Adrenal gland (tissue), 12 donors: ENCODE results near the gene VEGFA. TPM values are rescaled to one million over a fixed set of nuclear protein-coding genes. Genes with fewer than 3 reads are reported as not detected.

Source experiments
- DNase-seq, 7 donors: peaks; one replicate each; pipeline ENCODE4 v3.0.0-alpha.2; 2019 to 2020
- H3K27ac ChIP-seq, 5 donors: fragments of 200-600 bp; sonication (generic) in 4 of 5; 1 replicate in 3 of 5; 2 replicates in 2 of 5; pipeline versions ENCODE4 v1.5.1 to v1.8.0; 2016 to 2020; ENCODE audit warnings: mild to moderate bottlenecking in 1 of 5
- H3K27me3 ChIP-seq: fragments of 200-600 bp; 2 replicates; pipeline ENCODE4 v1.8.0; 2021
- H3K36me3 ChIP-seq, 2 donors: fragments of 200-600 bp; replicated peaks in 1 of 2; 1 replicate in 1 of 2; 2 replicates in 1 of 2; pipeline versions ENCODE4 v1.5.1 to v1.8.0; 2018 to 2022
- H3K4me1 ChIP-seq, 2 donors: fragments of 200-600 bp; replicated peaks in 1 of 2; 1 replicate in 1 of 2; 2 replicates in 1 of 2; pipeline versions ENCODE4 v1.5.1 to v1.8.0; 2018 to 2021
- H3K4me3 ChIP-seq, 4 donors: fragments of 200-600 bp; sonication (generic) in 3 of 4; one replicate each; pipeline ENCODE4 v1.5.1; 2016 to 2018
- H3K9me3 ChIP-seq, 3 donors: fragments of 200-600 bp; sonication (generic) in 1 of 3; replicated peaks in 1 of 3; 1 replicate in 2 of 3; 2 replicates in 1 of 3; pipeline versions ENCODE4 v1.5.1 to v1.8.0; 2016 to 2021
- POLR2A ChIP-seq, 2 donors: fragments of 450-650 bp; IDR thresholded peaks; one replicate each; pipeline ENCODE4 v1.6.1; 2017; ENCODE audit warnings: antibody characterized with exemption in 2 of 2, mild to moderate bottlenecking in 2 of 2, moderate library complexity in 1 of 2
- WGBS, 4 donors: extraction: QIAGEN DNeasy Blood & Tissue Kit in 2 of 4; methylation state at CpG; one replicate each; pipeline versions ENCODE4 v1.1.5 to v1.1.7; 2013 to 2017; 5-methylcytosine and 5-hydroxymethylcytosine counted together
- intact Hi-C, 2 donors: fragments of 100-400 bp; cut with DNase I; formaldehyde crosslinking; loops; one replicate each; pipeline versions ENCODE4 v1.14.1 to v1.15.0; 2022 to 2023
- polyA plus RNA-seq, 3 donors: library from polyadenylated mRNA; stranded (reverse); fragments of 200-250 nt in 2 of 3; fragments of 350-450 nt in 1 of 3; fragmentation: Illumina TruSeq in 1 of 3; extraction: RNeasy Lipid Tissue Mini Kit (QIAGEN cat#74804) in 1 of 3; gene quantifications; one replicate each; pipeline ENCODE4 v1.2.3, GENCODE V29; 2013 to 2014
- total RNA-seq, 9 donors: library from RNA; depleted of rRNA in 4 of 9; stranded (reverse); fragments of >200 nt in 4 of 9; fragments of 120-200 nt in 1 of 9; fragmentation: NEBNext Ultra II Directional in 1 of 9; extraction: Animal tissue kit (Norgen Biotek cat#: 25700) in 1 of 9; gene quantifications; one replicate each; pipeline versions ENCODE4 v1.1.0 to v1.2.4, GENCODE V29; 2013 to 2023
- TF ChIP-seq, protein P1 (sequence below), 6 experiments: fragments of 450-650 bp in 4 of 6; fragments of 200-600 bp in 2 of 6; sonication (generic) in 1 of 6; IDR thresholded peaks; 1 replicate in 5 of 6; 2 replicates in 1 of 6; pipeline versions ENCODE4 v1.5.1 to v1.8.0; 2016 to 2021; ENCODE audit warnings: antibody characterized with exemption in 6 of 6, mild to moderate bottlenecking in 2 of 6, moderate library complexity in 1 of 6
- donor health status: healthy with polysubstance abuse.
- donor health status: Bipolar disorder and iron deficiency.
- donor health status: DM: yes; HTN: yes; CAD: no.
- donor health status: DM: no; HTN: no; CAD: no.
- donor health status: DM: no; HTN: no; CAD: no.
- donor health status: DM: yes; HTN: yes; CAD: no.

Gene VEGFA
- total and polyA plus RNA-seq, 12 donors: 31.5 to 343 (median 101) TPM

DNA sequence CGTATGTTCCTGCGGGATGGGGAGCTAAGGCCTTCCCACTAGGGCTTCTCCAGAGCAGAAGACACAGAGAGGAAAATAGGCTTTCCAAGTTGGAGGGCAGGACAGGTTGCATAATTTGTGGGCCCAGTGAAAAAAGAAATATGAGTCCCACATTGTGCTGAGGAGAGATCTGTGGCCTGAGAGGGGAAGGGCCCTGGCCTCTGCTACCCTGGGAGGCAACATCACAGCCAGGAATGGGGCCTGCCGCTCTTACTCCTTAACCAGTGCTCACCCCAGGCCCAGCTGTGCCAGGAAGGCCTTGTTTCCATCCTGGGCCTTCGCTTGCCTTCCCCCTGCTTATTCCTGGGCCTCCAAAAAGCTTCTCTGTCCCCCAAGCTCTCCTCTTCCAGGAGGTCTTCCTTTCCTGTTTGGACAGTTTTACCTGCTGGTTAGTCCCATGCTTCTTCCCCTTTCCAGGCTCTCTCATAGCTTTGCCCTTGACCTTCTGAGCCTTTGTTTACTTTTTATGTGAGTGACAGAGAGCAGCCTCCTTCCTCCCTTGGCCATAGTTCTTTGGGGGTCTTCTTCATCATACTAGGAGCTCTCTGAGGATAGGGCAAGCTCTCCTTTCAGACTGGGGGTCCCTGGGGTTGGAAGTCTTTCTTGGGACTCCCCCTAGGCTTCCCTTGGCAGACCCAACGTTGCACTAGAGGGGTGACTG lies 26.2 kb upstream of the VEGFA start:
- intact Hi-C loops: no loop called here
- WGBS, 4 donors: 71 to 86% (median 79%) methylated on average over 5 of the region's 5 CpGs
- H3K36me3 ChIP-seq: no peaks in the 10 kb centered on the region
- H3K27ac ChIP-seq: no peak overlapping the region
- DNase-seq: peak in 2 of 7 donors; percentile 1 to 6
- no peaks in the 10 kb centered on the region for H3K27me3 ChIP-seq
- no peaks in the 10 kb centered on the region for H3K9me3 ChIP-seq
- TF ChIP-seq, protein P1, sequence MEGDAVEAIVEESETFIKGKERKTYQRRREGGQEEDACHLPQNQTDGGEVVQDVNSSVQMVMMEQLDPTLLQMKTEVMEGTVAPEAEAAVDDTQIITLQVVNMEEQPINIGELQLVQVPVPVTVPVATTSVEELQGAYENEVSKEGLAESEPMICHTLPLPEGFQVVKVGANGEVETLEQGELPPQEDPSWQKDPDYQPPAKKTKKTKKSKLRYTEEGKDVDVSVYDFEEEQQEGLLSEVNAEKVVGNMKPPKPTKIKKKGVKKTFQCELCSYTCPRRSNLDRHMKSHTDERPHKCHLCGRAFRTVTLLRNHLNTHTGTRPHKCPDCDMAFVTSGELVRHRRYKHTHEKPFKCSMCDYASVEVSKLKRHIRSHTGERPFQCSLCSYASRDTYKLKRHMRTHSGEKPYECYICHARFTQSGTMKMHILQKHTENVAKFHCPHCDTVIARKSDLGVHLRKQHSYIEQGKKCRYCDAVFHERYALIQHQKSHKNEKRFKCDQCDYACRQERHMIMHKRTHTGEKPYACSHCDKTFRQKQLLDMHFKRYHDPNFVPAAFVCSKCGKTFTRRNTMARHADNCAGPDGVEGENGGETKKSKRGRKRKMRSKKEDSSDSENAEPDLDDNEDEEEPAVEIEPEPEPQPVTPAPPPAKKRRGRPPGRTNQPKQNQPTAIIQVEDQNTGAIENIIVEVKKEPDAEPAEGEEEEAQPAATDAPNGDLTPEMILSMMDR (IDR thresholded peaks at IDR 0.05): no peak
- no peak for TF ChIP-seq POLR2A (IDR thresholded peaks at IDR 0.05)
- no peaks in the 10 kb centered on the region for H3K4me1 ChIP-seq
- no peak overlapping the region for H3K4me3 ChIP-seq

DNA sequence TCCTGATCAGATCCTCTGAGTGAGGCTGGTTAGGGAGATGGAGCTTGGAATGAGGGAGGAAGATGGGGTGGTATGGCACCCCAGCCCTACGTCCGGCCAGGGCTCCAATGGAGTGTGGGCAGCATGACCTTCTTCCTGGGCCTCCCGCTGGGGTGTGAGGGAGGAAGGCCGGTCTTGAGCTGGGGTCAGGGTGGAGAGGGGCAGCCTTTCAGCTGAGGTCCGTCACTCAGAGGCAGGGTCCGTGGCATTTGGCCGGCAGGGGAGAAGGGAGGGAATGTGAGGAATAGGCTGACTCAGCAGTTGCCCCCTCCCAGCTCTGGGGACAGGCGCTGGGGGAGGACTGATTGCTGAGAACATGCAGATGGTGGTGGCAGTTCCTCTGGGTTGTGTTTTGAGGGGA lies 25.5 kb upstream of the VEGFA start:
- no peaks in the 10 kb centered on the region for H3K9me3 ChIP-seq
- DNase-seq: peak in 2 of 7 donors; percentile 6 to 12

DNA sequence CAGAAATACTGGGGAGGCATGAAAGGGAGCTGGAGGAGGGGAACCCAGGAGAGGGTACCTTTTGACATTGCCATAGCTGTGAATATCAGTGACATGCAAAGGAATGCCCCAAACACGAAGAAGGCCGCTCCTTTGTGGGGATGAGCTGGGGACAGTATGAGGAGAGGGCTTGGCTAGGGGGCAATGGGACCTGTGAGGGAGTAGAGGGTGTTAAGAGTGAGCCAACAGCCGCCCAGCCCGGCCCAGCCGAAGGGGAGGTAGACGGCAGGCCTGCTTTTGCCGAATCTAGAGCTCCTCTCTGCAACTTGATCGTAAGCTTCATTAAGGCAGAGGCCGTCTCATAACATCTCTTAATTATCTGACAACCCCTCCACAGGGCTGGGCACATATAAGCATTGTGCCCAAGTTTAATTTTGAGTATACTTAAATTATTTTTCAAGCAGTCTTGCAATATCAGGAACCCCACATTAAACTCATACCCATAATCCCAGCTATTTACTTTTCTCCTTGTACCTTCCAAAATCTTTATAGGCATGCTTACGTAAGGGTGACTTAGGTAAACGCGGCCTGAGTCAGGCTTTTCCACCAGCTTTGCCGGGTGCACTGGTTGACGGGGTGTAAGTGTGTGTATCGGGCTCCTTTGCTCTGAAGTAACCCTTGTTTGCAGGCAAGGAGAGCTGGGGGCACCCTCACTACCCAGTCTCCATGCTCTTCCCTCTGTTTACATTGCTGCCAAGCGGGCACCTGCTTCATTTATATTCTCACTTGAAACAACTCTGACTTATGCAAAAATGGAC lies 24.9 kb upstream of the VEGFA start:
- Histone ChIP-seq H3K4me1 (no peaks in the 10 kb centered on the region), H3K27me3 (no peaks in the 10 kb centered on the region), H3K4me3 (no peak overlapping the region), H3K27ac (no peak overlapping the region), H3K9me3 (no peaks in the 10 kb centered on the region), H3K36me3 (no peaks in the 10 kb centered on the region)
- TF ChIP-seq, protein P1 (IDR thresholded peaks at IDR 0.05): no peak
- TF ChIP-seq POLR2A (IDR thresholded peaks at IDR 0.05): no peak
- intact Hi-C loops: no loop called here
- WGBS, 4 donors: 84 to 92% (median 89%) methylated on average over 16 of the region's 16 CpGs
- peak in 2 of 7 donors; percentile 0 to 2 for DNase-seq

More for the DNA sequence above, 25.5 kb upstream of the VEGFA start:
- no peaks in the 10 kb centered on the region for H3K27me3 ChIP-seq
- no peak overlapping the region for H3K27ac ChIP-seq
- WGBS, 4 donors: 77 to 90% (median 87%) methylated on average over 8 of the region's 8 CpGs
- no peaks in the 10 kb centered on the region for H3K4me1 ChIP-seq
- no peak overlapping the region for H3K4me3 ChIP-seq
- intact Hi-C loops: no loop called here
- TF ChIP-seq, protein P1 (IDR thresholded peaks at IDR 0.05): no peak
- no peak for TF ChIP-seq POLR2A (IDR thresholded peaks at IDR 0.05)
- H3K36me3 ChIP-seq: no peaks in the 10 kb centered on the region

DNA sequence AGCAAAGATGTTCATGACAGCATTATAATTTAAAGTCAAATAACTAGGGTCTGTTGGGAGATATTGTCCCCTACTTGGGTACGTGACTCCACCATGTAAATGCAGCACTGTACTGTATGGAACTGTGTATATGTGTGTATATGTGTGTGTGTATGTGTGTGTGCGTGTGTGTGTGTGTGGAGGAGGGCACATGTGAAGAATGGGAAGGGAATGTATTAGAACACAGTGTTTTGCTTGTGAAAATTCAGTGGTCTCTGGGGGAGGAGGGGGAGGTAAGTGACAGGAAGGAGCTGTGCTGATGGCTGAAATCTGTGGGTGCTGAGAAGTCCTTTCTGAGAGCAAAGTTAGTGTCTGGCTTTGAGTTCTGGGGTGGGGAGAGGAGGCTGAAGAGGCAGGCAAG lies 23.9 kb upstream of the VEGFA start:
- no peaks in the 10 kb centered on the region for H3K27me3 ChIP-seq
- 78 to 96% (median 88%) methylated on average over 2 of the region's 2 CpGs for WGBS, 4 donors
- intact Hi-C loops: no loop called here
- H3K4me3 ChIP-seq: no peak overlapping the region
- TF ChIP-seq, protein P1 (IDR thresholded peaks at IDR 0.05): no peak
- TF ChIP-seq POLR2A (IDR thresholded peaks at IDR 0.05): no peak
- no peaks in the 10 kb centered on the region for H3K36me3 ChIP-seq
- H3K27ac ChIP-seq: no peak overlapping the region
- no peaks in the 10 kb centered on the region for H3K4me1 ChIP-seq
- H3K9me3 ChIP-seq: no peaks in the 10 kb centered on the region
- peak in 1 of 7 donors; percentile 3 for DNase-seq
